MCF 10A (cell line): Measurements from ENCODE around the gene HNRNPH1. TPM values are rescaled to one million over a fixed set of nuclear protein-coding genes. Genes with fewer than 3 reads are reported as not detected.
"Not testable (repeated sequence)": the region's sequence is repeated elsewhere in the genome, so short reads cannot be mapped to it uniquely, and the experiment has no call there.

Source experiments
- Bru-seq: library from RNA; stranded (reverse); fragments of 400-500 nt; gene quantifications from one replicate; lab custom pipeline; 2021; lab: Mats Ljungman, UMichigan
- BruChase-seq, 2 experiments: library from RNA; stranded (reverse); fragments of 400-500 nt; gene quantifications; one replicate each; lab custom pipeline; 2021; lab: Mats Ljungman, UMichigan
- BruUV-seq: library from RNA; stranded (reverse); fragments of 400-500 nt; replicated peaks from 2 replicates; lab custom pipeline; 2021; lab: Mats Ljungman, UMichigan
- CTCF ChIA-PET: fragments of 300-600 bp; sonication (Branson Sonifier 250); formaldehyde crosslinking; extraction: SDS; loops from one replicate; lab custom pipeline; 2021; ENCODE audit warnings: antibody characterized with exemption, inconsistent platforms; lab: Yijun Ruan, JAX
- POLR2A ChIA-PET: fragments of 300-600, 350-650 bp; sonication (Branson Sonifier 250); formaldehyde crosslinking; extraction: SDS; loops from one replicate; lab custom pipeline; 2020; ENCODE audit warnings: antibody characterized with exemption, inconsistent platforms; lab: Yijun Ruan, JAX
- DNase-seq: peaks from one replicate; pipeline ENCODE4 v3.0.0-alpha.2; 2018; ENCODE audit not compliant: unreplicated experiment
- H3K27ac Mint-ChIP-seq: one replicate; pipeline ENCODE4 v1.8.0; 2022; ENCODE audit warnings: mild to moderate bottlenecking, low read depth, mixed read lengths; ENCODE audit not compliant: unreplicated experiment
- H3K27me3 Mint-ChIP-seq: one replicate; pipeline ENCODE4 v1.8.0; 2022; ENCODE audit warnings: mixed read lengths; ENCODE audit not compliant: insufficient read depth, unreplicated experiment
- H3K36me3 Mint-ChIP-seq: one replicate; pipeline ENCODE4 v1.8.0; 2022; ENCODE audit warnings: mild to moderate bottlenecking, moderate library complexity, mixed read lengths; ENCODE audit not compliant: insufficient read depth, unreplicated experiment
- H3K4me1 Mint-ChIP-seq: one replicate; pipeline ENCODE4 v1.8.0; 2022; ENCODE audit warnings: mixed read lengths; ENCODE audit not compliant: insufficient read depth, unreplicated experiment
- H3K4me3 Mint-ChIP-seq: one replicate; pipeline ENCODE4 v1.8.0; 2022; ENCODE audit warnings: mild to moderate bottlenecking, moderate library complexity, mixed read lengths; ENCODE audit not compliant: unreplicated experiment
- H3K9me3 Mint-ChIP-seq: one replicate; pipeline ENCODE4 v1.8.0; 2022; ENCODE audit warnings: mixed read lengths; ENCODE audit not compliant: unreplicated experiment
- CTCF ChIP-seq: fragments of 200-600 bp; IDR thresholded peaks from one replicate; pipeline ENCODE4 v1.8.0; 2022; ENCODE audit warnings: antibody characterized with exemption, mild to moderate bottlenecking; ENCODE audit not compliant: unreplicated experiment
- intact Hi-C: fragments of 100-400 bp; cut with micrococcal nuclease; formaldehyde crosslinking; loops from 2 replicates; pipeline ENCODE4 v1.14.1; 2022
- long read RNA-seq: library from polyadenylated mRNA; stranded (forward); transcript quantifications from one replicate; pipeline ENCODE4 v2.0.0, GENCODE V29; 2022
- total RNA-seq: library from RNA; stranded (reverse); gene quantifications from 2 replicates; pipeline ENCODE4 v1.2.3, GENCODE V29; 2022

HNRNPH1 gene
- total RNA-seq (907 and 981 TPM in 2 replicates), Bru-seq, nascent RNA (percentile 100 among the genes with signal in this experiment), BruChase-seq, experiment 1, labeled RNA remaining after a 6-hour chase (percentile 100 among the genes with signal in this experiment), BruChase-seq, experiment 2, labeled RNA remaining after a 2-hour chase (percentile 100 among the genes with signal in this experiment)
- long read RNA-seq, transcript HNRNPH1-203 (14 exons, 2,279 nt) = major isoform, 25 of 159 reads
- long read RNA-seq, transcript HNRNPH1-204 (14 exons, 2,248 nt) = minor isoform, 17 of 159 reads
- long read RNA-seq, partial matches to known transcripts = 25 of 159 reads
- long read RNA-seq, other reads (novel, unspliced or antisense) = 87 of 159 reads

- BruUV-seq = no TSS peak
- POLR2A ChIA-PET = interaction anchor here (0.6 to 7.4 kb wide), 49 partner anchors 9 to 1419 kb away, joined by 3 to 197 read pairs (median 5); partner anchors contain the start of genes CANX, CBY3, HNRNPAB and MAML1
- H3K4me1 Mint-ChIP-seq = peaks cover 45% of the 10 kb centered on the region
- CTCF ChIA-PET = interaction anchor here (0.6 to 2.0 kb wide), 12 partner anchors 8 to 284 kb away, joined by 3 to 11 read pairs (median 4); no protein-coding TSS in a partner anchor
- peak within 1 kb of the TSS; percentile 99 for H3K27ac Mint-ChIP-seq
- H3K36me3 Mint-ChIP-seq = peaks cover 66% of the 10 kb centered on the region
- DNase-seq = peak; percentile 100
- H3K27me3 Mint-ChIP-seq = no peaks in the 10 kb centered on the region
- H3K9me3 Mint-ChIP-seq = no peaks in the 10 kb centered on the region
- peak within 1 kb of the TSS; percentile 98 for H3K4me3 Mint-ChIP-seq
- intact Hi-C loops = loop anchor here (10.0 kb wide), 1 partner anchor 452 kb away; the partner anchor contains the start of gene RNF130
- TF ChIP-seq CTCF = no peak
Observed at GRCh38 chr5:179623003-179623905, at the start of gene HNRNPH1. Gene HNRNPH1, minus strand, starts transcription at chr5:179623671. Its CDS starts 538 bp downstream, at chr5:179623133.

- peaks cover 51% of the 10 kb centered on the region for H3K36me3 Mint-ChIP-seq
- peaks cover 6% of the 10 kb centered on the region for H3K9me3 Mint-ChIP-seq
- intact Hi-C loops = no loop called here
- no peaks in the 10 kb centered on the region for H3K4me1 Mint-ChIP-seq
- no TSS peak for BruUV-seq
- H3K27me3 Mint-ChIP-seq = no peaks in the 10 kb centered on the region
- CTCF ChIA-PET = interaction anchor here (0.5 to 2.1 kb wide), 3 partner anchors 10 to 26 kb away, joined by 3 to 10 read pairs (median 3); no protein-coding TSS in a partner anchor
- DNase-seq = peak; percentile 65
- no peak overlapping the region for H3K4me3 Mint-ChIP-seq
- H3K27ac Mint-ChIP-seq = peak overlapping the region; percentile 40
- peak; percentile 54 for TF ChIP-seq CTCF
- POLR2A ChIA-PET = interaction anchor here (1.6 kb wide), 1 partner anchor 10 kb away, joined by 7 read pairs; no protein-coding TSS in a partner anchor
Observed at GRCh38 chr5:179668391-179668790, 44.9 kb upstream of the HNRNPH1 start.

GRCh38 chr5:179661647-179662046, 38.2 kb upstream of the HNRNPH1 start:
- H3K9me3 Mint-ChIP-seq, POLR2A ChIA-PET, H3K4me1 Mint-ChIP-seq, H3K27me3 Mint-ChIP-seq, H3K27ac Mint-ChIP-seq, BruUV-seq, H3K4me3 Mint-ChIP-seq, DNase-seq: not testable (repeated sequence)
- CTCF ChIA-PET = interaction anchor here (0.8 to 1.2 kb wide), 2 partner anchors 25 to 78 kb away, joined by 3 to 5 read pairs; no protein-coding TSS in a partner anchor
- H3K36me3 Mint-ChIP-seq = peaks cover 50% of the 10 kb centered on the region
- intact Hi-C loops = loop anchor here (5.0 kb wide), 1 partner anchor 71 kb away; the partner anchor contains the start of gene MAML1

- POLR2A ChIA-PET = interaction anchor here (1.0 kb wide), 2 partner anchors 11 to 104 kb away, joined by 3 read pairs; no protein-coding TSS in a partner anchor
- H3K9me3 Mint-ChIP-seq, H3K4me1 Mint-ChIP-seq, intact Hi-C loops, CTCF ChIA-PET, H3K27me3 Mint-ChIP-seq, H3K27ac Mint-ChIP-seq: not testable (repeated sequence)
- Mint-ChIP-seq H3K36me3 (peaks cover 20% of the 10 kb centered on the region), H3K4me3 (peak overlapping the region; percentile 76)
- DNase-seq = peak; percentile 43
- TSS peak; percentile 84 for BruUV-seq
Observed at GRCh38 chr5:179658179-179658856, 34.8 kb upstream of the HNRNPH1 start.

GRCh38 chr5:179657302-179658178, 34.1 kb upstream of the HNRNPH1 start:
- H3K9me3 Mint-ChIP-seq, H3K27ac Mint-ChIP-seq, H3K4me1 Mint-ChIP-seq, H3K27me3 Mint-ChIP-seq, DNase-seq, POLR2A ChIA-PET, intact Hi-C loops, H3K4me3 Mint-ChIP-seq, BruUV-seq, CTCF ChIA-PET: not testable (repeated sequence)
- H3K36me3 Mint-ChIP-seq = peaks cover 12% of the 10 kb centered on the region

GRCh38 chr5:179653135-179653534, 29.7 kb upstream of the HNRNPH1 start:
- DNase-seq, H3K36me3 Mint-ChIP-seq, intact Hi-C loops, BruUV-seq, H3K9me3 Mint-ChIP-seq, CTCF ChIA-PET, H3K27me3 Mint-ChIP-seq, H3K4me3 Mint-ChIP-seq, H3K4me1 Mint-ChIP-seq, POLR2A ChIA-PET, H3K27ac Mint-ChIP-seq: not testable (repeated sequence)
